C4-2B (cell line): ENCODE data around the gene LYRM9.

Source experiments
- ZFX ChIP-seq: fragments of 450-650 bp; IDR thresholded peaks from 2 replicates; pipeline ENCODE4 v1.6.1; 2017
- TF ChIP-seq, protein P1 (sequence below): fragments of 450-650 bp; conservative IDR thresholded peaks from 2 replicates; pipeline ENCODE4 v1.5.1; 2017; ENCODE audit warnings: mild to moderate bottlenecking

- TF ChIP-seq, protein P1, sequence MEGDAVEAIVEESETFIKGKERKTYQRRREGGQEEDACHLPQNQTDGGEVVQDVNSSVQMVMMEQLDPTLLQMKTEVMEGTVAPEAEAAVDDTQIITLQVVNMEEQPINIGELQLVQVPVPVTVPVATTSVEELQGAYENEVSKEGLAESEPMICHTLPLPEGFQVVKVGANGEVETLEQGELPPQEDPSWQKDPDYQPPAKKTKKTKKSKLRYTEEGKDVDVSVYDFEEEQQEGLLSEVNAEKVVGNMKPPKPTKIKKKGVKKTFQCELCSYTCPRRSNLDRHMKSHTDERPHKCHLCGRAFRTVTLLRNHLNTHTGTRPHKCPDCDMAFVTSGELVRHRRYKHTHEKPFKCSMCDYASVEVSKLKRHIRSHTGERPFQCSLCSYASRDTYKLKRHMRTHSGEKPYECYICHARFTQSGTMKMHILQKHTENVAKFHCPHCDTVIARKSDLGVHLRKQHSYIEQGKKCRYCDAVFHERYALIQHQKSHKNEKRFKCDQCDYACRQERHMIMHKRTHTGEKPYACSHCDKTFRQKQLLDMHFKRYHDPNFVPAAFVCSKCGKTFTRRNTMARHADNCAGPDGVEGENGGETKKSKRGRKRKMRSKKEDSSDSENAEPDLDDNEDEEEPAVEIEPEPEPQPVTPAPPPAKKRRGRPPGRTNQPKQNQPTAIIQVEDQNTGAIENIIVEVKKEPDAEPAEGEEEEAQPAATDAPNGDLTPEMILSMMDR, result no peak
- no peak for TF ChIP-seq ZFX
These were observed 60.3 kb downstream of the LYRM9 start for GRCh38 chr17:27832831-27833230.
